Measurements from ENCODE around the gene CD109.

Gene CD109

DNA sequence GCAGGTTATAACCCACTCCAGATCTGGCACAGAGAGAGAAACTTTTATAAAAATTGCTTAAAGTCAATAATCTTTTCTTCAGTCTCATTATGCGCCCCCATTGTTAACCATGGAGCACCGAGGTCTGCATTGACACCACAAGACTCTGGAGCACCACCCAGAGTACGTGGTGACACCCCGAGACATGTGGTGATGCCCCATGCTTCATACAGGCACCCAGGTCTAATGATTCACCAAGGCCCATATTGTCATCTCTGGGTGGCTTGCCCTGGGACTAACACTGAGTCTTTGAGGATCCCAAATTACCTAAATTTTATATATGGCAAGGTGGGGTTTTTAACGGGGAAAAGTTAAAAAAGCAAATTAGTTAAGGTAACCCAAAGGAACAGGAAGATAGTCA is 31.1 kb downstream of the CD109 start:
- no peak for DNase-seq (ENCODE audit: low read depth in 2 of 2)

DNA sequence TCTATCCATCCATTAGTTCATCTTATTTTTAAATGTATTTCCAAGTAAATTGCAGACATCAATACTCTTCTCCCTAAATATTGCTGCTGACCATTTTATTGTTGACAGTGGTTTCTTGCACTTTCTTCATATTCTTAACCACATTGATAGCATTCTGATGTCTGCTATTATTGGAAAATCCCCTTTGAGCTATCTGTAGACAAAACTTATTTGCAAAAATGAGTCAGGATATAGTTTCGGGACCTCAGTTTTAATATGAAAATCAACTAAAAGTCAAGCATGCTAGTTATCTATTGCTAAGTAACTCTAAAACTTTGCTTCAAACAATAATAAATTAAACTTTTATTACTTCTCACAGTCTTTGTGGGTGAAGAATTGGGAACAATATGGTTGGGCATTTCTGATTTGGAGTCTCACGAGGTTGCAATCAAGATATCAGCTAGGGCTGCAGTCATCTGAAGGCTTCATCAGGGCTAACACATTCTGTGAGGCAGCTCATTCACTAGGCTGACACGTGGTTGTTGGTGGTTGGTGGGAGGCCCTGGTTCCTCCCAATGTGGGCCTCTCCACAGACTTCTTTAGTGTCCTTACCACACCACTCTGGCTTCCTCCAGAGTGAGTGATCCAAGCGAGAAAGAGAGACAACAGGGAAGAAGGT is 32.7 kb downstream of the CD109 start:
- no peak for DNase-seq (ENCODE audit: low read depth in 2 of 2)

GRCh38 chr6:73731285-73731684 is 35.3 kb downstream of the CD109 start:
- DNase-seq (ENCODE audit: low read depth in 2 of 2): no peak

- DNase-seq (ENCODE audit: low read depth in 2 of 2): peak; percentile 10 to 26
Observed at GRCh38 chr6:73732845-73733675, 37.1 kb downstream of the CD109 start.

- no peak for DNase-seq (ENCODE audit: low read depth in 2 of 2)
Observed at GRCh38 chr6:73733791-73734190, 37.8 kb downstream of the CD109 start.

DNA sequence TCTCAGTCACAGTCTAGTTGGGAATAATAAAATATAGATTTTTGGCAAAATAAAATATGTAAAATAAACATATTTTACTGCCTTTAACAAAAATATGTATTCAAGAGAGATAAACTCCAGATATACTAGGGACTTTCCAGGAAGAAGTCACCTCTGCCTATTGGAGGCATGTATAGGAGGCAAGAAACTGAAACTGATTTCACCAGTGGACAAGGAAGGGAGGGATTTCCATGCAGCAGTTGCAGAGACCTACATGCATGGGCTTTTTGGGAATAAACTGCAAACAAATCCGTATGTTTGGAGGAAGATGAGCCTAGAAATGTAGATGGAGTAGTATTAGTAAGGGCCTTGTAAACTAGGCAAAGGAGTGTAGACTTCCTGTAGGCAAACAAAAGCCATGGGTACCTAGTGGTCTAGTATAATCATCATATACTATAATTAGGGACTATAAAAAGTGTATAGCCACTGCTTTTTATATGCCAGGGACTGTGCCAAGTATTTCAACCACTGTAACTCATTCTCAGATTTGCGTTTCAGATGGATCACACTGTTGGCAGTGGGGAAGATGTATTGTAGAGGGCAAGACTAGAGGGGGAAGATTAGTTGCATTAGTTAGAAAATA is 38.9 kb downstream of the CD109 start:
- DNase-seq (ENCODE audit: low read depth in 2 of 2): no peak

- DNase-seq (ENCODE audit: low read depth in 2 of 2): no peak
Observed at GRCh38 chr6:73738367-73739028, 42.5 kb downstream of the CD109 start.

GRCh38 chr6:73739096-73739495 is 43.1 kb downstream of the CD109 start:
- no peak for DNase-seq (ENCODE audit: low read depth in 2 of 2)

- no peak for DNase-seq (ENCODE audit: low read depth in 2 of 2)
Observed at GRCh38 chr6:73742433-73742832, 46.4 kb downstream of the CD109 start.

GRCh38 chr6:73743081-73743480 is 47.1 kb downstream of the CD109 start:
- no peak for DNase-seq (ENCODE audit: low read depth in 2 of 2)

DNA sequence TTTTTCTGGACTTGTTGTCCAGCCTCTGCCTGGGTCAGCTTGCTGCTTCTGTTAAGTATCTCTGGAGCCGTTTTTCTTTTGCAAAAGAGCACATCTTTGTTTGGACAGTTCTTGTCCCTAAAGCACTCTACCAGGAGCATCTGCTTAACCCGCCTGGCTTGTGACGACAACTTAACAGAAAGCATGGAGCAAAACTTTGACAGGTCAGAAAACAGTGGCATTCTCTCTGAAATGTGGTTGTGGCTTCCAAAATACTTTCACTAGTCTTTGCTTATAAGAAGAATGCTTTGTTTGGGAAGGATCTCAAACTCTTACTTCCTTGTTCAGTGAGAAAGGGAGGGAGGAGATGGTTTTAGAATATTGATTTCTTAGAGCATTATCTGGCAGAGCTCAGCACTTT is 47.6 kb downstream of the CD109 start:
- no peak for DNase-seq (ENCODE audit: low read depth in 2 of 2)

GRCh38 chr6:73746787-73747186 is 50.8 kb downstream of the CD109 start:
- DNase-seq (ENCODE audit: low read depth in 2 of 2): no peak

GRCh38 chr6:73747289-73747688 is 51.3 kb downstream of the CD109 start:
- DNase-seq (ENCODE audit: low read depth in 2 of 2): no peak

GRCh38 chr6:73752943-73753342 is 56.9 kb downstream of the CD109 start:
- DNase-seq (ENCODE audit: low read depth in 2 of 2): no peak

- no peak for DNase-seq (ENCODE audit: low read depth in 2 of 2)
Observed at GRCh38 chr6:73766040-73766439, 70.0 kb downstream of the CD109 start.

- no peak for DNase-seq (ENCODE audit: low read depth in 2 of 2)
Observed at GRCh38 chr6:73768558-73768957, 72.6 kb downstream of the CD109 start.

DNA sequence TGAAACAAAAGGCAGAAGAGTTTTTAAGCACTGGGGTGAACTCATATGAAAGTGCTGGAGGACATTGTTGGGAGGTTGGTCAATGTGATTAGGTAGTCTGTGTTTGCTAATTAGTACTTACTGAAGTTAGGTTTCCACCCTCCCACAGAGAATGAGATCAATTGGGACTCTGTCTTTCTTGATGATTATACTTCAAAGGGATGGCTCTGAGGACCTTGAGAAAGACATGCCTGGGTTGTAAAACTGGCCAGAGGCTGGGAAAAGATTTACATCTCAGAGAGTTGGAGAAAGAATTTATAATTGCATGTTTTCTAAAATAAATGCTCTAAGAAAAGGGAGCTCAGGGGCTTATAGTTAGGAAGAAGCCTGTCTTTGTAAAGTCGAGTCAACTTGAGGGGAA is 74.0 kb downstream of the CD109 start:
- no peak for DNase-seq (ENCODE audit: low read depth in 2 of 2)

DNA sequence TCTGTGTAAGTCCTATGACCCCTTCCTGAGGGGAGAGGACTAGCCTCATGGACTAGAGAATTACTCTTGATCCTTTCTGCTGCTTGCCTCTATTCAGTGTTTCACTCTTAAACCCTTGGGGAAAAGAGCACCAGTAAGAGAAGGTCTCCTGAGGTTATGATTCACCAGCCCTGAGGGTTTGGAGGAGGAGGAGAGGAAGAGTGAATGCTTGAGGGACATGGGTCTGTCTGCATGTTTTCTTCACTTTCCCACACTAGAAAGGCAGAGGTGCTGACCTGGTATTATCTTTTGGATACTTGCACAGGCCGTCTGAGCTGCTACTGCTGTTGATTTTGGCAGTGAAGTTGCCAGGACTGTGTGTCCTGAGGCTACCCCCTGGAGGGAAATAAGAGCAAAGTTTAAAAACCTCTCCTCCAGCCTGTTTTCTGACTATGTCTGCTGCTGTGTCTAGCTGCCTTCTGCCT is 78.3 kb downstream of the CD109 start:
- DNase-seq (ENCODE audit: low read depth in 2 of 2): no peak

- no peak for DNase-seq (ENCODE audit: low read depth in 2 of 2)
Observed at GRCh38 chr6:73779943-73780342, 83.9 kb downstream of the CD109 start.

DNA sequence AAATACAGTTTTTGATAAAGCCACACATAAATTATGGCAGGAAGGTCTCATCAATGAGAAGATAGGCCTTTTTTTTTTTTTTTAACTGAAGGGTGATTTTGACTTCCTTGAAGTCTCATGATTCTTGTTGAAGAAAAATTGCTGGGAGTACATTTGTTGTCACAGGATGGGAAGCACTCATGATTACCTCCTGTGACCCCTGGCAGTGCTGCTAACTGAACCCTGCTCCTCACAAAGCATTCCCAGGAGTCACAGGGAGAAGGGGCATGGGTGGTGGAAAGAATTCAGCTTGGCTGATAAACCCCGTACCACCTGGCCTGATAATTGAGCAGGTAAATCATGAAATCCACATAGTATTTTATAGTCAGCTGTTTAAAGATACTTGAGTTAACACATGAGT is 86.9 kb downstream of the CD109 start:
- no peak for DNase-seq (ENCODE audit: low read depth in 2 of 2)

DNA sequence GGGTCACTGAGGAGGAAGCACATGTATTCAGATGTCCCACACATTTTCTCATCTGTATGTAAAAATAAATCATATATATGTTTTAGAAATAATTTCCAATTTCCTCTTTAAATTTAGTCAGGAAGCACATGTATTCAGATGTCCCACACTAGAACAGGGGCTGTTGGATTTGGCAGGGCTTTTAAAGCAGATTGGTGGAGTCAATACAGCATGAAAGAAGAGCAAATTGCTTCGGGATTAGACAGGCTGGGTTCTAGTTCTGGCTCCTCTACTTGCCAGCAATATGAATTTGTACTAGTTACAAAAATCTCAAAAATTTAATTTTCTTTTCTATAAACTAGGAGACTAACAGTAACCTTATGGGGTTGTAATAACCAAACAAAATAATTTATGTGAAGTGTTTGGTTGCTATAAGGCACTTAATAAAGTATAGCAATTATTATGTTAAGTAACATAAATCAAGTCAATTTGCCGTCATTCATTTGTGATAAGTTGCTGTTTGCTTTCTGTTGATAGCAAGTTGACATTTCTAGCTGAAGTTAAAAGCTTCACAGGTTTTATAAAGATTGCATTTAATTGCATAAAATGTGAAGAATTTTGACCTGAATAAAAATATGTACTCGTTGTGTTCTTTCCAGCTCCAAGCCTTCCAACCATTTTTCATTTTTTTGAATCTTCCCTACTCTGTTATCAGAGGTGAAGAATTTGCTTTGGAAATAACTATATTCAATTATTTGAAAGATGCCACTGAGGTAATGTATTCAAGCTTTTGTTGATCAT is 88.9 kb downstream of the CD109 start:
- no peak for DNase-seq (ENCODE audit: low read depth in 2 of 2)

DNA sequence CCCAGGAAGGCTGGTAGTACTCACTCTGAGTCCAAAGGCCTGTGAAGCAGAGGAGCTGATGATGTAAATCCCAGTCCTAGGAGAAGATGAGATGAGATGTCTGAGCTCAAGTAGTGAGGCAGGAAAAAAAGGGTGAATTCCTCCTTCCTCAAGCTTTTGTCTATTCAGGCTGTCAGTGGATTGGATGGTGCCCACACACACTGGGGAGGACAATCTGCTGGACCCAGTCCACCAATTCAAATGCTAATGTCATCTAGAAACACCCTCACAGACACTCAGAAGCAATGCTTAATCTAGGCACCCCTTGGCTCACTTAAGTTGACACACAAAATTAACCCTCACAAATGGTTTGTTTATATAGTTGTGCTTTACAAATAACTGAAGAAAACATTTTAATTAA is 94.6 kb downstream of the CD109 start:
- no peak for DNase-seq (ENCODE audit: low read depth in 2 of 2)
